Upper lobe of left lung (tissue), 4 donors: ENCODE results near the gene CCDC172.

ENCODE experiments used
- POLR2AphosphoS5 ChIP-seq, 2 donors: sonication (generic); formaldehyde crosslinking; IDR thresholded peaks; one replicate each; pipeline ENCODE4 v1.5.1; 2017; ENCODE audit warnings: antibody characterized with exemption in 2 of 2
- TF ChIP-seq, protein P1 (sequence below), 6 experiments: fragments of 450-650 bp in 4 of 6; fragments of 200-600 bp in 2 of 6; sonication (generic) in 2 of 6; IDR thresholded peaks; one replicate each; pipeline ENCODE4 v1.5.1; 2016 to 2019; ENCODE audit warnings: antibody characterized with exemption in 6 of 6

GRCh38 chr10:116325987-116326386 lies 1.7 kb downstream of the CCDC172 start:
- TF ChIP-seq, protein P1, sequence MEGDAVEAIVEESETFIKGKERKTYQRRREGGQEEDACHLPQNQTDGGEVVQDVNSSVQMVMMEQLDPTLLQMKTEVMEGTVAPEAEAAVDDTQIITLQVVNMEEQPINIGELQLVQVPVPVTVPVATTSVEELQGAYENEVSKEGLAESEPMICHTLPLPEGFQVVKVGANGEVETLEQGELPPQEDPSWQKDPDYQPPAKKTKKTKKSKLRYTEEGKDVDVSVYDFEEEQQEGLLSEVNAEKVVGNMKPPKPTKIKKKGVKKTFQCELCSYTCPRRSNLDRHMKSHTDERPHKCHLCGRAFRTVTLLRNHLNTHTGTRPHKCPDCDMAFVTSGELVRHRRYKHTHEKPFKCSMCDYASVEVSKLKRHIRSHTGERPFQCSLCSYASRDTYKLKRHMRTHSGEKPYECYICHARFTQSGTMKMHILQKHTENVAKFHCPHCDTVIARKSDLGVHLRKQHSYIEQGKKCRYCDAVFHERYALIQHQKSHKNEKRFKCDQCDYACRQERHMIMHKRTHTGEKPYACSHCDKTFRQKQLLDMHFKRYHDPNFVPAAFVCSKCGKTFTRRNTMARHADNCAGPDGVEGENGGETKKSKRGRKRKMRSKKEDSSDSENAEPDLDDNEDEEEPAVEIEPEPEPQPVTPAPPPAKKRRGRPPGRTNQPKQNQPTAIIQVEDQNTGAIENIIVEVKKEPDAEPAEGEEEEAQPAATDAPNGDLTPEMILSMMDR (IDR thresholded peaks at IDR 0.05): no peak
- TF ChIP-seq POLR2AphosphoS5 (IDR thresholded peaks at IDR 0.05): no peak
